Kidney glomerular epithelial cell (primary cell): ENCODE results near the gene CDC42BPB.

Experiments used
- DNase-seq: peaks from one replicate; lab custom pipeline; 2025; lab: John Stamatoyannopoulos, UW

The CDC42BPB gene

GRCh38 chr14:103073367-103073875 is 16.1 kb upstream of the CDC42BPB start:
- peak; percentile 96 for DNase-seq

GRCh38 chr14:103072595-103073366 is 15.4 kb upstream of the CDC42BPB start:
- peak; percentile 96 for DNase-seq

- DNase-seq: peak; percentile 41
Measured at GRCh38 chr14:103071544-103072251, 14.3 kb upstream of the CDC42BPB start.

- no peak for DNase-seq
Measured at GRCh38 chr14:103070971-103071542, 13.7 kb upstream of the CDC42BPB start.

DNA sequence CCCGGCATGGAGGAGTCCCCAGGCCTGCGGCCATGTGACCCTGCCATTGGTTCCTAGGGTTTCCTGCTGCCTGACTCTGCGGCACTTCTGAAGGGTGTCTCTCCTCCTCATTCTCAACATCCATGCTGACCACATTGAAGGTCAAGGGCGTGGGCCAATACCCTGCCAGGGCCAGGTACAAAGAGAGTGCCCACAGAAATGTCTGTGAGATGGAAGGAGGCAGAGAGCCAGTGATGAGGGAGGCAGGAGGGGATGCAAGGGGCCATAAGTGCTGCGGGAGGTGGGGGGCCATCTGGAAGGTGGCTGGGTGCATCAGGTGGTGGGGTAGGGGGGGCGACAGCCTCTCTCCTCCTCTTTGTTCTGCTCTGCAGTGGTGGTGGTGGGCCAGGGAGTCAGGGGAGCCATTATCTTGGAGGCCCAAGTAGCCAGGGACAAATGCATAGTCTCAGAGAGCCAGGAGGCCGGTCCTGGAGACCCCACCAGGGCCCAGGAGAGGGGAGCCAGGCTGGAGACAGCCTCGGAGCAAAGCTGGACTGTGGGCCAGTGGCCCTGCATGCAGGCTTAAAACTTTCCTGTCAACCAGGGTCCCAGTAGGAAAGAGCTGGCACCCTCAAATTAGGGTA is 13.0 kb upstream of the CDC42BPB start:
- DNase-seq: no peak

- no peak for DNase-seq
Measured at GRCh38 chr14:103068351-103069073, 11.2 kb upstream of the CDC42BPB start.

DNA sequence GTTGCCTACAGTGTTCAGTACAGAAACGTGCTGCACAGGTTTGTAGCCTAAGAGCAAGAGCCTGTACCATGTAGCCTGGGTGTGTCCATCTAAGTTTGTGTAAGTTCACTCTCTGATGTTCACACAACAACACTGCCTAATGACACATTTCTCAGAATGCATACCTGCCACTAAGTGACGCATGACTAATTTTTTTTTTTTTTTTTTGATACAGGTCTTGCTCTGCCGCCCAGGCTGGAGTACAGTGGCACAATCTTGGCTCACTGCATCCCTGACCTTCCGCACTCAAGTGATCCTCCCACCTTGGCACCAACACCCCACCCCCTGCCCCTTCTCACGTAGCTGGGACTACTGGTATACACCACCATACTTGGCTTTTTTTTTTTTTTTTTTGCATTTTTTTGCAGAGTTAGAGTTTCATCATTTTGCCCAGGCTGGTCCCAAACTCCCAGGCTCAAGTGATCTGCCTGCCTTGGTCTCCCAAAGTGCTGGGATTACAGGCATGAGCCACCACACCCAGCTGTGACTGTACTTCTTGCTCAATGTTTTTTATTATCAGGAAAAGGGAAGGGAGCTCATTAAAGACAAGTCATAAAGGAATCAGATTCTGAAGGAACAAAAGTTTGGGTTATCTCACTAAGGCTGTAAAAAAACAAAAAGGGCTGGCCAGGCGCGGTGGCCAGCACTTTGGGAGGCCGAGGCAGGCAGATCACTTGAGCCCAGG is 10.0 kb upstream of the CDC42BPB start:
- DNase-seq: peak; percentile 78

- no peak for DNase-seq
Measured at GRCh38 chr14:103066399-103066798, 9.1 kb upstream of the CDC42BPB start.

DNA sequence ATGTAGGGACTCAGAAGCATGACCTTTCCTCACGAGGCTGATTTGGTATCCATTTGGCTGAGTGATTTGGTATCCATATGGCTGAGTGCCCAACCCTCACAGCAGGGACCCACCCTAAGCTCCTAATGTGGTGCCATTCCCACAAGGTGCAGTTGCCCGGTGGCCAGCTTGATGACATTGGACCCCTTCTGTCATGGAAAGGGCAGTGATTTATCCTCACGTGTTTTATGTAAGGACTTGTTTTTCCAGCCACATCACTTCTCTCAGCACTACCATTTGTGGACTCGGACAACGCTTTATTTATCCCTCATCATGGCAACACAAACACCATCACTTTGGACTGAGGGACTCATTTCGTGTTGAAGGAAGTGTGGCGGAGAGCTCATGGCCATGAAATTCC is 8.5 kb upstream of the CDC42BPB start:
- no peak for DNase-seq

DNA sequence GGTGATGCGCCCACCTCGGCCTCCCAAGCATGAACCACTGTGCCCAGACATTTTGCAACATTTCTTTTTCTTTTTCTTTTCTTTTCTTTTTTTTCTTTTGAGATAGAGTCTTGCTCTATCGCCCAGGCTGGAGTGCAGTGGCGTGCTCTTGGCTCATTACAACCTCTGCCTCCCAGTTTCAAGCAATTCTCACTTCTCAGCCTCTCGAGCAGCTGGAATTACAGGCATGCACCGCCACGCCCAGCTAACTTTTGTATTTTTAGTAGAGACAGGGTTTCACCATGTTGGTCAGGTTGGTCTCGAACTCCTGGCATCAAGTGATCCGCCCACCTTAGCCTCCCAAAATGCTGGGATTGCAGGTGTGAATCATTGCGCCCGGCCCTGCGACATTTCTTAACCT is 7.6 kb upstream of the CDC42BPB start:
- no peak for DNase-seq

DNA sequence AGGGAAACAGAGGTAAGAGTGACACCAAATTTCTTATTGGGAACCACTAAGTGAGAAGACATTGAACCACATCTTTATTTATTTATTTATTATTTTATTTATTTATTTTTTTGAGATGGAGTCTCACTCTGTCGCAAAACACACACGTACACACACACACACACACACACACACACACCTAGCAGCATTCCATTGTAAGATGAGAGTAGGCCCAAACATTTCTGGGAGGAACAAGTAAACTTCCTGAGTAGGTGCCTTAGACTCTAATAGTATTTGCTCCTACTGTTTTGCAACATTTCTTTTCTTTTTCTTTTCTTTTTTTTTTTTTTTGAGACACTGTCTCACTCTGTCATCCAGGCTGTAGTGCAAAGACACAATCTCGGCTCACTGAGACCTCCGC is 7.1 kb upstream of the CDC42BPB start:
- no peak for DNase-seq

- DNase-seq: no peak
Measured at GRCh38 chr14:103061482-103061976, 4.2 kb upstream of the CDC42BPB start.

DNA sequence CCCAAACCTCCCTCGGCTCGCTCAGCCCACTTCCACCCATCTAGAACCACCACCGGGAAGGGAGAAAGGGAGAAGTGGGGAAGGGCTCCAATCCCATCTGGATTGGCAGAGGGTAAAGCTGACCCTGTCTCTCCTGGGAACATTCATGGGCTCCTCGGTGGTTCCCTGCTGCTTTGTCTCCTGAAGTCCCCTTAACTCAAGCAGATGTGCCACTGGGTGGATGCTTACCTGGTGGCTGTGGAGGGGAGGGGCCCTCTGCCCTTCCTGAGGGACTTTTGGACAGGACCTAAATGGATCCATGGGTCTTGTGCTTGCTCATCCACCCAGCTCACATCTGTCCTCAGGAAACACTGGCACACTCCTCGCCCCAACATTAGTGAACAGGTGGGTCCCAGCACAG is 2.2 kb upstream of the CDC42BPB start:
- DNase-seq: no peak

GRCh38 chr14:103058164-103059055 is 1.1 kb upstream of the CDC42BPB start:
- DNase-seq: no peak

DNA sequence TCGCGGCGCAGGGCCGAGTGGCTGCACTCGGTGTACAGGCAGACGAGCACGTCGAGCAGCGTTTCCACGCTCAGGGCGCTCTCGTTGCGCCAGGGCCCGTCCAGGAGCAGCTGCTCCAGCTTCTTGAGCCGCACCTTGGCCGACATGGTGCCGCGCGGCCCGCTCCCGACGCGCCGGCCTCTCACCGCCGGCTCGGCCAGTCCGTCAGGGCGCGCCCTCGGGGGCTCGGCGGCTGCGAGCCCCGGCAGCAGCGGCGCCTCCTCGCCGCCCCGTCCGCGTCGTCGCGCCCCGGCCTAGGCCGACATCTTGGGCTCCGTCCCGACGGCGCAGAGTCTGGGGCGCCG is 349 bp downstream of the CDC42BPB start:
- DNase-seq: no peak

- DNase-seq: peak; percentile 37
Measured at GRCh38 chr14:103056322-103057027, 874 bp downstream of the CDC42BPB start.

GRCh38 chr14:103055695-103056094 is 1.7 kb downstream of the CDC42BPB start:
- DNase-seq: no peak

DNA sequence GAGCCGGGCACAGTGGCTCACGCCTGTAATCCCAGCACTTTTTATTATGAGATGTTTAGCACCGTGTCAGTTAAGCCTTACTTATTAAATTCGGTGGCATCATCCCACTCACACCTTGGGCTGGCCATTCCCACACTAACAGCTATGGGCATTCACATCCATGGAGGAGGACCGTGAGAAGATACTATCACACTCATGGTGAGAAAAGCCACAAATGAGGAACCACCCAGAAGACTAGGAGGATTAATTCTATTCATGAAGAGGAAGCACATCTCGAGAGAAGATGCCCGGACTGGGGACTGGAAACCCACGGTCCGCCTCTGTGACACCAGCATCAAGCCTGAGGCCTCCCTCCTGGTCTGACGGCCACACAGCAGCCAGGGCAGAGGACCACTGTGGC is 4.9 kb downstream of the CDC42BPB start:
- DNase-seq: no peak

DNA sequence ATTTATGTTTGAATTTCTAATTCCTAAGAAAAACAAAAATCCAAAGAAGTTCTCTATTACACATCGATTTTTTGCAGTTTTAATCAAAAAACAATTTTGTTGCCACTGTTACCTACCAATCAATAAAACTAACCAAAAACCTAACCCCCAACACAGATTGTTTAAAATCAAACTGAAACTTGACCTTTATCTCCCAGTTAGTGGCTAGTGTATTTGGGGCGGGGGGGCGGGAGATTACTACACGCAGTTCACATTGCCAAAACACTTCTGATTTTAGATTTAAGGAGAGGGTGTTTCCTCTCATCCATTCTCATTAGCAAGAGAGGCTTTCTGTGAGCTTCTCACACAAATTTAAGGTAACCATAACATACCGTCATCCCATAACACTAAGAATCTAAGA is 6.4 kb downstream of the CDC42BPB start:
- DNase-seq: no peak
